H1 (cell line): ENCODE data around the gene BCL2L12. TPM values are rescaled to one million over a fixed set of nuclear protein-coding genes. Genes with fewer than 3 reads are reported as not detected.

ENCODE experiments used
- ASH2L ChIP-seq: fragments of 200-600, 300-600 bp; sonication (generic); IDR thresholded peaks from one replicate; pipeline ENCODE4 v1.7.1; 2017; ENCODE audit warnings: low read length
- ATF3 ChIP-seq: IDR thresholded peaks from 2 replicates; pipeline ENCODE4 v1.6.1; 2011; ENCODE audit warnings: low read depth, mild to moderate bottlenecking, low read length; ENCODE audit not compliant: insufficient read depth
- BACH1 ChIP-seq: IDR thresholded peaks from 2 replicates; pipeline ENCODE4 v1.6.1; 2012; ENCODE audit warnings: low read length, improper control_type of control experiment
- CBX5 ChIP-seq: fragments of 300-800, 300-1000 bp; sonication (generic); IDR thresholded peaks from 2 replicates; pipeline ENCODE4 v1.7.1; 2016; ENCODE audit warnings: antibody characterized with exemption, low read length, low read depth
- CHD2 ChIP-seq: IDR thresholded peaks from 2 replicates; pipeline ENCODE4 v1.6.1; 2012; ENCODE audit warnings: low read length, improper control_type of control experiment
- E2F6 ChIP-seq: IDR thresholded peaks from 2 replicates; pipeline ENCODE4 v1.6.1; 2012; ENCODE audit warnings: inconsistent platforms
- EP300 ChIP-seq, 2 experiments: IDR thresholded peaks; 1 replicate in 1 of 2; 2 replicates in 1 of 2; pipeline ENCODE4 v1.6.1; 2011 to 2012; ENCODE audit warnings: low read depth in 2 of 2, low read length in 2 of 2, mild to moderate bottlenecking in 2 of 2, borderline replicate concordance in 1 of 2, inconsistent platforms in 1 of 2, moderate library complexity in 1 of 2
- JUND ChIP-seq: IDR thresholded peaks from 2 replicates; pipeline ENCODE4 v1.6.1; 2011; ENCODE audit warnings: mild to moderate bottlenecking, improper control_type of control experiment, low read length
- KDM5A ChIP-seq: fragments of 200-600 bp; IDR thresholded peaks from 2 replicates; pipeline ENCODE4 v1.7.1; 2012; ENCODE audit warnings: mild to moderate bottlenecking, low read length, inconsistent platforms, mixed read lengths
- NANOG ChIP-seq: IDR thresholded peaks from 2 replicates; pipeline ENCODE4 v1.6.1; 2011; ENCODE audit warnings: low read length, low read depth, mild to moderate bottlenecking, inconsistent platforms; ENCODE audit not compliant: insufficient read depth, poor library complexity, severe bottlenecking
- NRF1 ChIP-seq: IDR thresholded peaks from 2 replicates; pipeline ENCODE4 v1.6.1; 2011; ENCODE audit warnings: mild to moderate bottlenecking, low read depth, low read length, improper control_type of control experiment
- POLR2AphosphoS5 ChIP-seq: IDR thresholded peaks from 2 replicates; pipeline ENCODE4 v1.6.1; 2011; ENCODE audit warnings: low read depth, low read length
- RFX5 ChIP-seq: IDR thresholded peaks from 2 replicates; pipeline ENCODE4 v1.6.1; 2011; ENCODE audit warnings: low read depth, low read length, improper control_type of control experiment, borderline replicate concordance
- SIRT6 ChIP-seq: IDR thresholded peaks from one replicate; pipeline ENCODE4 v1.7.1; 2012; ENCODE audit warnings: low read length, inconsistent platforms
- SIX5 ChIP-seq: IDR thresholded peaks from 2 replicates; pipeline ENCODE4 v1.6.1; 2011; ENCODE audit warnings: mild to moderate bottlenecking, low read depth, low read length
- SP1 ChIP-seq: IDR thresholded peaks from 2 replicates; pipeline ENCODE4 v1.6.1; 2011; ENCODE audit warnings: low read depth, low read length
- SRF ChIP-seq: IDR thresholded peaks from 2 replicates; pipeline ENCODE4 v1.6.1; 2011; ENCODE audit warnings: mild to moderate bottlenecking, low read depth, low read length, moderate library complexity
- SUZ12 ChIP-seq: fragments of 200-600 bp; sonication (generic); IDR thresholded peaks from 2 replicates; pipeline ENCODE4 v1.6.1; 2012; ENCODE audit warnings: mild to moderate bottlenecking, inconsistent platforms, low read length, moderate library complexity, mixed read lengths
- TAF1 ChIP-seq: IDR thresholded peaks from 2 replicates; pipeline ENCODE4 v1.6.1; 2011; ENCODE audit warnings: mild to moderate bottlenecking, low read depth, low read length
- TAF7 ChIP-seq: optimal IDR thresholded peaks from 2 replicates; pipeline ENCODE3; 2011; ENCODE audit warnings: low read depth, mild to moderate bottlenecking, inconsistent platforms, low read length, moderate library complexity, borderline replicate concordance
- YY1 ChIP-seq: IDR thresholded peaks from 2 replicates; pipeline ENCODE4 v1.6.1; 2011; ENCODE audit warnings: low read depth, mild to moderate bottlenecking, low read length
- polyA plus RNA-seq, 7 experiments: library from polyadenylated mRNA; depleted of rRNA in 3 of 7; stranded (reverse) in 5 of 7; unstranded in 2 of 7; fragments of >200 nt in 5 of 7; fragments of 200-250 nt in 2 of 7; gene quantifications; 1 replicate in 5 of 7; 2 replicates in 1 of 7; 4 replicates in 1 of 7; pipeline versions ENCODE4 v1.2.1 to v1.2.3, GENCODE V29; 2011 to 2013; ENCODE audit warnings: missing spikeins in 2 of 7, mixed read lengths in 2 of 7
- total RNA-seq: library from RNA; stranded (reverse); fragmentation: NEBNext Ultra II Directional; extraction: Animal tissue kit (Norgen Biotek cat#: 25700); gene quantifications from 2 replicates; pipeline ENCODE4 v1.2.1, GENCODE V29; 2021

The BCL2L12 gene
- total and polyA plus RNA-seq, 2 of the 8 experiments (the other 6 are each of a cell fraction or from before 2014, with no cell fraction given) = 126 to 209 TPM

- TF ChIP-seq NANOG = peak; percentile 1
- TF ChIP-seq KDM5A = no peak
- TF ChIP-seq TAF7 = peak; percentile 22
- TF ChIP-seq RFX5 = no peak
- peak; percentile 82 for TF ChIP-seq CHD2
- peak; percentile 86 for TF ChIP-seq YY1
- TF ChIP-seq POLR2AphosphoS5 = peak; percentile 74
- no peak for TF ChIP-seq SIRT6
- TF ChIP-seq JUND = peak; percentile 77
- TF ChIP-seq SRF = peak; percentile 25; the same call in 1 of the 2 replicates
- TF ChIP-seq SIX5 = peak; percentile 90
- peak; percentile 65; the same call in 1 of the 2 replicates for TF ChIP-seq SUZ12
- TF ChIP-seq E2F6 = no peak
- TF ChIP-seq CBX5 = no peak
- TF ChIP-seq ASH2L = peak; percentile 36
- TF ChIP-seq EP300 (IDR thresholded peaks at IDR 0.05; ENCODE audit: borderline replicate concordance in 1 of 2, low read depth in 2 of 2, low read length in 2 of 2) = peak; percentile 22 to 76; a peak in 2 of 3 replicates
- peak; percentile 61 for TF ChIP-seq ATF3
- peak; percentile 29; the same call in 1 of the 2 replicates for TF ChIP-seq NRF1
- peak; percentile 99 for TF ChIP-seq BACH1
- peak; percentile 86 for TF ChIP-seq SP1
- peak; percentile 63; the same call in 1 of the 2 replicates for TF ChIP-seq TAF1
These were observed 23.8 kb upstream of the BCL2L12 start, which contains the start of gene SCAF1 (continued) for GRCh38 chr19:49641688-49642491.
